Activated T-helper 9 cell treated with anti-CD3 and anti-CD28 coated beads, Interleukin-2, amount 50 U/mL, for 16 hours (primary cell): ENCODE results near the gene WDR62.

Experiments
- DNase-seq: peaks from one replicate; pipeline ENCODE4 v3.0.0-alpha.2; 2020; ENCODE audit warnings: low read depth

The WDR62 gene

GRCh38 chr19:36054733-36055686 is at the start of gene WDR62:
Gene WDR62, plus strand, starts transcription at chr19:36054897. Its CDS starts 75 bp downstream, at chr19:36054972.
- peak; percentile 91 for DNase-seq

- DNase-seq = no peak
Measured at GRCh38 chr19:36006955-36007354, 47.7 kb upstream of the WDR62 start.

DNA sequence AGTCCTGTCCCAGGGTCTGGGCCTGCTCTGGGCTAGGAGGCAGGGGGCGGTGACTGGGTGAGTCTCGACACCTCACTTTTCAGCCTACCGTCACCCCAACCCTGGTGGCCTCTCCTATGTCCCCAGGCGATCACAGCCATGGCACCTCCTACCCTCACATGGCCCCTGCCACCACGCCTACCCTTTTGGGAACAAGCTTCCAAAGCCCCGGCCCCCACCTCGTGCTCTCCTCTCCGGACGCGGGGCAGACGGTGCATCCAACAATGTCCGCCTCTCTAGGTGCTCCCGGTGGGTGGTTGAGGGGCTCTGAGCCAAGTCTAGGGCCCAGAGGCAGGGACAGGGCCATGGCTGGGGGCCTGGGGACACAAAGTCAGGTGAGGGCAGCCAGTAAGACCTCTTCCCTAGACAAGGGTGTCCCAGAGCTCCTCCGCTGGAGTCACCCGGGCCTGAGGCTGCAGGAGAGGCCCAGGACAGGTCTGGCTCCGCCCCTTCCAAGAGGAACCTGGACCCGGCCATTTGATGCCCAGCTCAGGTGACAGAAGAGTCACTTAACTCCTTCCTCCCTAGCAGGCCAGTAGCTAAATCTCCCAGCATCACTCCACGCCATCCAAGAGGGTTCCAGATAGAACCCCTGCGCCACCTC is 46.2 kb upstream of the WDR62 start, which contains the start of gene SYNE4:
Gene SYNE4 (minus strand): TSS at position 478 of the 643 bp plus-strand sequence. CDS start 132 bp downstream, at position 346.
- no peak for DNase-seq

DNA sequence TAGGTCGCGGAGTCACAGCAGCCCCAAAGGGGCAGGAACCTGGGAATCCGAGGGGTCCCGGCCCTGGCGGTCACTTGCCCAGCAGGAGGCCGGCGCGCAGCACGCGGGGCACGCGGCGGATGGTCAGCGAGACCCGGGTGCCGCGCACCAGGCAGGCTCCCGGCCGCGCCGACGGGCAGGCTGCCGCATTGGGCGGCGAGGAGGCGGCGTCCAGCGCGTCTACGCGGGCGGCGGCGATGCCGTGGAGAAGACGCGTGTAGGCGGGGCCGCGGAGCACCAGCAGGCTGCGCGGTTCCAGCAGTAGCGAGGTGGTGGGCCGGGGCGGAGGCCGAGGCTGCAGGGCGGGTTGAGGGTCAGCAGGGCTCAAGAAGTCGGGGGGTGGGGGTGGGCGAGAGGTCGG is 45.5 kb upstream of the WDR62 start:
- peak; percentile 34 for DNase-seq

DNA sequence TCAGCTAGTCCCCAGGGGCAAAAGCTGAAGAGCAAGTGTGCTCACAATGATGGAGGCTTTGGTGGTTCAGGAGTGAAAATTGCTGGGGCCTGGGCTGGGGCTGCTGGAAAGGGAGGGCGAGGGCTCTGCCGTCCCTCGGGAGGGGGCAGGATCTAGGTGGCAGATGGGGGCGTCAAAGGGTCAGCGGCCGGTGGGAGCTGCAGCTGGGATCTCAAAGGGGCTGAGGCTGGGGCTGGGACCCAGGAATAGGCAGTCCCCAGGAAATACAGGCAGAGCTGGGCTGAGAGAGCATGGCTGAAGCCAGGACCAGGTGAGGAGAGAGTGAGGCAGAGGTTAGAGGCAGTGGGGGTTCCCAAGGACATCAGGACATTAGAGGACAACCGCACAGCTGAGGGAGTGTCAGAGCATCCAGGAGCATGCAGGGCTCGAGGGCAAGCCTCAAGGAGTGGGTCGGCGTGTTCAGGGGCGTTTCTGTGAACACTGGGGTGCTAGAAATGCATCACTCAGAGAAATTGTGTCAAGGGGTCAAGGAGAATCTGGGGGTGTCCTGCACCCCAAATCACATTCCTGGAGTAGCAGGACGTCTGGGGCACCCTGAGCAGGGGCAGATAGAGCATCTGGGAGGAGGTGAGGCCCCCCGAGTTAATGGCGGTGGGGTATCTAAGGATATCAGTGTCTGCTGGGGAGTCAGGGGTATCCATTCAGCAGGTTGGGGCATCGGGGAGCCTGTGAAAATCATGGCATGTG is 44.9 kb upstream of the WDR62 start:
- no peak for DNase-seq

GRCh38 chr19:36010402-36010801 is 44.3 kb upstream of the WDR62 start:
- no peak for DNase-seq

- DNase-seq = no peak
Measured at GRCh38 chr19:36013280-36014011, 41.3 kb upstream of the WDR62 start.

GRCh38 chr19:36014012-36014924 is 40.4 kb upstream of the WDR62 start, which contains the start of gene ALKBH6:
Gene ALKBH6, minus strand, starts transcription at chr19:36014213. Its CDS starts 816 bp downstream, at chr19:36013397.
- peak; percentile 99 for DNase-seq

GRCh38 chr19:36019061-36019670 is 35.5 kb upstream of the WDR62 start:
- DNase-seq = no peak

- DNase-seq = no peak
Measured at GRCh38 chr19:36023432-36023831, 31.3 kb upstream of the WDR62 start.

DNA sequence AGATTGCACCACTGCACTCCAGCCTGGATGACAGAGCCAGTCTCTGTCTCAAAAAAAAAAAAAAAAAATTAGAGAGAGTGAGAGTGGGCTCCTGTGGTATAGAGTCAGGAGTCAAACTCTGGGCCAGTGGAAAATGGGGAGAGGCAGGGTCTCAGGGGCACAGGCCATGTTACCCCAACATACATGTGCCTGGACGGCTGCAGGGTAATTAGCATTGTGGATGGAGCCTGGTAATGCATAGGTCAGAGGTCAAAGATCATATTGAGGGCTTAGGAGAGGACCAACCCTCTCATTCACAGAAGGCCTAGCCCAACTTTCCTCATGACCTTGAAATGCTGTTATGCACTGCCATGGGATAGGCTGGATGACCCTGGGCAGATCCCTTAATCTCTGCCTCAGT is 29.2 kb upstream of the WDR62 start:
- DNase-seq = no peak

- no peak for DNase-seq
Measured at GRCh38 chr19:36026091-36026876, 28.4 kb upstream of the WDR62 start.

- DNase-seq = no peak
Measured at GRCh38 chr19:36027696-36028095, 27.0 kb upstream of the WDR62 start.

DNA sequence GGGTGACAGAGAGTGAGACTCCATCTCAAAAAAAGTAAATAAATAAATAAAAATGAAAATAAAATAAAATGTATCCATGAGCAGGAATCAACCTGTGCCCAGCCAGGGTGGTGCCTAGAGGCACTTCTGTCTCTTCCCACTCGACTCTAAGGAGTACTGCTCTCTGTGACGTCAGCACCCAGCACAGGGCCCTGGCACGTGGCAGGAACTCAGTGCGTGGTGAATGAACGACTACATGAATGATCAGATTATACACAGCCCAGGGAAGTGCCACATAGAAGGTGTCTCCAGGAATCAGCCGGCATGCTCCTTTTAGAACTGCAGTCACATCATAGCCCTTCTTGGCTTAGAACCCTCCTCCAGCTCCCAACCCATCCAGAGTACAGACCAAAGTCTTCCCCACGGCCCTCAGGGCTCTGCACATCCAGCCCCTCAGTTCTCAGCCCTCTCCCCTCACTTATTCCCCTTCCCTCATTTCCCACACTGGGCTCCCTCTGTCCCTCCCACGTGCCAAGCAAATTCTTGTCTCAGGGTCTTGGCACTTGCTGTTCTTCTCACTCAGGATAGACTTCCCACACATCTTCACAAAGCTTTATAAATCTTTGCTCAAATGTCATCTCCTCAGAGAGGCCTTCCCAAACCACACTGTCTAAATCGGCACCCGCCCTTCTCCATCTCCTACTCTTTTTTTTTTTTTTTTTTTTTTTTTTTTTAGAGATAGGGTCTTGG is 26.2 kb upstream of the WDR62 start:
- DNase-seq = no peak

DNA sequence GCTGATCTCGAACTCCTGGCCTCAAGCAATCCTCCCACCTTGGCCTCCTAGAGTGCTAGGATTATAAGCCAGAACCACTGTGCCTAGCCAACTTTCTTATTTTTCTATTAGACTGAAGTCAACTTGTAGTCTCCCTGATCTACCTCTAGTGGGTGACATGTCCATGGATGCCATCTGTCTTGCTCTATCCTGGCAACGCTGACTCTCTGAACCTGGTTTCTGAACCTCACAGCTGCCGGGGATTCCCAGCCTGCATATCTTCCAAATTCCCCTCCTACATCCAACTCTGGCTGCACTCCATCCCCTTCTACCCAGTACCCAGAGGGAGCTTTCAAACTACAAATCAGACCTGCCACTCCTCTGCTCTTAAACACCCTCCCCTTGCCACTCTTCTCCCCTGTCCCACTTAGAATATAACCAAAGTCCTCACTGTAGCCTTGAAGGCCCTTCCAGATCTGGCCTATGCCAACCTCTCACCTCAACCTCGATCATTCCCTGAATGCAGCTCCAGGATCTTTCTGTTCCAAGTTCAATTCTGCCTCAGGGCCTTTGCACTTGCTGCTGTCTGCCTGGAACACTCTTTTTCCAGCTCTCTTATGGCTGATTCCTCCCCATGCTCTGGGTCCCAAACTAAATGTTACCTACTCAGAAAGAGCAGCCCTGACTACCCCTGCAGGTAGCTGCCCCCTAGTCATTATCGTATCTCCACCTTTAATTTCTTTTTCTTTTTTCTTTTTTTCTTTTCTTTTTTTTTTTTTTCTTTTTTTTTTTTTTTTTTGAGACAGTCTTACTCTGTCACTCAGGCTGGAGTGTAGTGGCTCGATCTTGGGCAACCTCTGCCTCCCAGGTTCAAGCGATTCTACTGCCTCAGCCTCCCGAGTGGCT is 24.2 kb upstream of the WDR62 start:
- no peak for DNase-seq

DNA sequence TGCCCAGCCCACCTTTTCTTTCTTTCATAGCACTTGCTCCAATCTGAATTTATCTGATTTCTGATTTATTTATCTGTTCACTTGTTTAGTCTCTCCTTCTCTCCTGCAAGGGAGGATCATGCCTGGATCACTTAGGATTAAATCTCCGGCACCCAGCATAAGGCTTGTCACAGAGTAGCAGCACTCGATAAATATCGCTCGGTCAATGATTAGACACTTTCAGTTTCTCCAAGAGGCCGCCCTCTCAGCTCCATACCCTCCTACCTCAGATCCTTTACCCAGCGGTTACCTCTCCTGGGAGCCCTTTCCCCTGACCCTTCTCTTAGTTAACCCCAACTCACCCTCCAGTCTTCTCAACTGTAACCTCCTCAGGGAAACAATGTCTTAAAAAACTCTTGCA is 23.4 kb upstream of the WDR62 start:
- DNase-seq = no peak
